ENCODE results near the gene TBX6. TPM values are rescaled to one million over a fixed set of nuclear protein-coding genes. Genes with fewer than 3 reads are reported as not detected.
"Not testable (repeated sequence)": the region's sequence is repeated elsewhere in the genome, so short reads cannot be mapped to it uniquely, and the experiment has no call there.

The TBX6 gene
- total and polyA plus RNA-seq, 2 donors: 0.52 to 2.6 TPM

DNA sequence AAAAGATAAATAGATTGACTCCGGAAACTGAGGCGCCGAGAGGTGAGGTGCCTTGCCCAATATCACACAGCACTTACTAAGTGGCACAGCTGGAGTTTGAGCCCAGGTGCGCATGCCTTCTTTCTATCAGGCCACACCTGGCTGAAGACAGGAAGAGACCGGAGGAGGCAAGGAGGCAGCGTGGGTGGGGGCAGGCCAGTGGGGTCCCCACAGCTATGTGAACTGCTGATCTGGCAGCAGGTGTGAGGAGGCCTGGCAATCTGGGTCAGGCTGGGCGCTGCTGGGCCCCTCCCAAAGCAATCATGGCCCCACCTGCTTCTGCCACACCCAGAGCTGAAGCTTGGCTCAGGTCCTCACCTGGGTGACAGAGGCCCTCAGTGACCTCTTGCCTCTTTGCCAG, 23.5 kb upstream of the TBX6 start:
- peak in 6 of 9 donors; percentile 56 to 89 (median 79) for DNase-seq (ENCODE audit: low read depth in 6 of 9, low spot score in 9 of 9)

DNA sequence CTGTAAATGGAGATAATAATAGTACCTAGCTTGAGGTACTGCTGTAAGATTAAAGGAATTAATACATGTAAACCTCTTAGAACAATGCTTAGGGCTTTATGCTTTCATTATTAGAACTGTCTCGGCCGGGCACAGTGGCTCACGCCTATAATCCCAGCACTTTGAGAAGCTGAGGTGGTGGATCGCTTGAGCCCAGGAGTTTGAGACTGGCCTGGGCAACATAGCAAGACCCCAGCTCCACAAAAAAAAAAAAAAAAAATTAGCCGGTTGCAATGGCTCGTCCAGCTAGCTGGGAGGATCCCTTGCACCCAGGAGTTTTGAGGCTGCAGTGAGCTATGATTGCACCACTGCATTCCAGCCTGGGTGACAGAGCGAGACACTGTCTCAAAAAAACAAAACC, 23.1 kb upstream of the TBX6 start:
- DNase-seq (ENCODE audit: low read depth in 6 of 9, low spot score in 9 of 9); H3K4me3 ChIP-seq (ENCODE audit: low read length in 2 of 2); H3K9me3 ChIP-seq (ENCODE audit: control insufficient read depth in 2 of 2, insufficient read depth in 1 of 2, low read length in 1 of 2); H3K27me3 ChIP-seq (ENCODE audit: control insufficient read depth in 2 of 2, insufficient read depth in 1 of 2, low read length in 1 of 2): not testable (repeated sequence)
- 93% methylated on average over 7 of the region's 7 CpGs for WGBS
- Histone ChIP-seq H3K27ac (ENCODE audit: low read depth in 1 of 2, low read length in 1 of 2) (peak overlapping the region in 1 of 2 donors; percentile 78), H3K36me3 (ENCODE audit: control insufficient read depth in 2 of 2, insufficient read depth in 2 of 2, low read length in 1 of 2) (peaks cover 48 to 61% of the 10 kb centered on the region in 2 donors), H3K4me1 (ENCODE audit: control insufficient read depth in 2 of 2, insufficient read depth in 2 of 2, low read length in 2 of 2) (peaks cover 11 to 26% of the 10 kb centered on the region in 2 donors)

More for the DNA sequence above, 23.5 kb upstream of the TBX6 start:
- H3K27me3 ChIP-seq (ENCODE audit: control insufficient read depth in 2 of 2, insufficient read depth in 1 of 2, low read length in 1 of 2): no peaks in the 10 kb centered on the region
- peaks cover 0 to 6% of the 10 kb centered on the region in 2 donors for H3K9me3 ChIP-seq (ENCODE audit: control insufficient read depth in 2 of 2, insufficient read depth in 1 of 2, low read length in 1 of 2)
- WGBS: 68% methylated on average over 7 of the region's 7 CpGs
- peaks cover 48 to 61% of the 10 kb centered on the region in 2 donors for H3K36me3 ChIP-seq (ENCODE audit: control insufficient read depth in 2 of 2, insufficient read depth in 2 of 2, low read length in 1 of 2)
- peak overlapping the region; percentile 36 to 78 for H3K27ac ChIP-seq (ENCODE audit: low read depth in 1 of 2, low read length in 1 of 2)
- peaks cover 13 to 30% of the 10 kb centered on the region in 2 donors for H3K4me1 ChIP-seq (ENCODE audit: control insufficient read depth in 2 of 2, insufficient read depth in 2 of 2, low read length in 2 of 2)
- no peak overlapping the region for H3K4me3 ChIP-seq (ENCODE audit: low read length in 2 of 2)

DNA sequence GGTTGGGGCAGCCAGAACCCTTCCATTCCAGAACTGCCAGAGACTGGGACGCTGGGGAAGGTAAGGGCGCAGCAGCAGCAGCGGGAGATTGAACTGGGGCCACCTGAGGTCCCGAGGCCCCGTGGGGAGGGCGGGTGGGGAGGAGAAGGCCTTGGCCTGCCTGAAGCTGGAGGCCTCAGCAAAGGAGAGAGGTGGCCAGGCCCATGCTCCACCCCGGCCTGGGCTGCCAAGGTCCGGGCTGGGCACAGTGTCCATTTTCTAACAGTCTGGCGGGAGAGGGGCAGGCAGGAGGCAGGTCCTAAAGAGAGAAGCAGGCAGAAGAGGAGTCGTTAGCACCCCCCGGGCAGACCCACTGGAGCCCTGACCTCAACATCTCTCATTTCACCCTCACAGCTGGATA, 22.7 kb upstream of the TBX6 start:
- Histone ChIP-seq H3K4me3 (ENCODE audit: low read length in 2 of 2) (no peak overlapping the region), H3K9me3 (ENCODE audit: control insufficient read depth in 2 of 2, insufficient read depth in 1 of 2, low read length in 1 of 2) (peaks cover 0 to 6% of the 10 kb centered on the region in 2 donors), H3K27me3 (ENCODE audit: control insufficient read depth in 2 of 2, insufficient read depth in 1 of 2, low read length in 1 of 2) (no peaks in the 10 kb centered on the region), H3K27ac (ENCODE audit: low read depth in 1 of 2, low read length in 1 of 2) (peak overlapping the region in 1 of 2 donors; percentile 78), H3K36me3 (ENCODE audit: control insufficient read depth in 2 of 2, insufficient read depth in 2 of 2, low read length in 1 of 2) (peaks cover 48 to 59% of the 10 kb centered on the region in 2 donors), H3K4me1 (ENCODE audit: control insufficient read depth in 2 of 2, insufficient read depth in 2 of 2, low read length in 2 of 2) (peaks cover 11 to 25% of the 10 kb centered on the region in 2 donors)
- no peak for DNase-seq (ENCODE audit: low read depth in 6 of 9, low spot score in 9 of 9)
- WGBS: 97% methylated on average over 11 of the region's 11 CpGs

DNA sequence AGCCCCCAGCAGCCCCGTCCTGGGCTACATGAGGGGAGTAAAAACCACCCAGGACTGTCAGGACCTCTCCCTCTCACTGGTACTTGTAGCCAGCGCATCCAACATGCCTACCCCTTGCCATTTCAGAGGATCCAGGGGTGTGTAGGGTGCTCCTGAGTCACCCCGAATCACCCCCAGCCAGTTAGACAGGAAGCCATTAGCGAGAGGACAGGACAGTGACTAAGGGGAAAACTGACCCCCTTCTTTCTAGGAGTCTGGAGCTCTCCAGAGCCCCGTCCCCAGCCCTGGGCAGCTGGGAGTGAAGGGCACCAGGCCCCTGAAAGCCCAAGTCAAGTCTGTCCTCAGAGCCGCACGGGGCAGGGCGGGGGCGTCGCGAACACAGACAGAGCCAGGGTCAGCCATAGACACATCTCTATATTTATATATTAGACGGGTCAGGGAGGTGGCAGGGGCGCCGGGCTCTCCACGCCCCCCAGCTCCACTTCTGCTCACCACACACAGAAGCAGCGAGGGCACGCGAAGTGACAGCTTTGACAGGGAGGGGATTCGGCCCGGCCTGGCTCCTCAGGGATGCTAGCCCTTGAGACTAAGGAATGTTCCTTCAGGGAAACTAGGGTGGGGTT, 22.1 kb upstream of the TBX6 start:
- H3K9me3 ChIP-seq (ENCODE audit: control insufficient read depth in 2 of 2, insufficient read depth in 1 of 2, low read length in 1 of 2): peaks cover 0 to 6% of the 10 kb centered on the region in 2 donors
- no peaks in the 10 kb centered on the region for H3K27me3 ChIP-seq (ENCODE audit: control insufficient read depth in 2 of 2, insufficient read depth in 1 of 2, low read length in 1 of 2)
- peaks cover 48 to 57% of the 10 kb centered on the region in 2 donors for H3K36me3 ChIP-seq (ENCODE audit: control insufficient read depth in 2 of 2, insufficient read depth in 2 of 2, low read length in 1 of 2)
- H3K4me3 ChIP-seq (ENCODE audit: low read length in 2 of 2): no peak overlapping the region
- H3K4me1 ChIP-seq (ENCODE audit: control insufficient read depth in 2 of 2, insufficient read depth in 2 of 2, low read length in 2 of 2): peaks cover 11 to 25% of the 10 kb centered on the region in 2 donors
- DNase-seq (ENCODE audit: low read depth in 6 of 9, low spot score in 9 of 9): no peak
- no peak overlapping the region for H3K27ac ChIP-seq (ENCODE audit: low read depth in 1 of 2, low read length in 1 of 2)
- WGBS: 98% methylated on average over 20 of the region's 20 CpGs

DNA sequence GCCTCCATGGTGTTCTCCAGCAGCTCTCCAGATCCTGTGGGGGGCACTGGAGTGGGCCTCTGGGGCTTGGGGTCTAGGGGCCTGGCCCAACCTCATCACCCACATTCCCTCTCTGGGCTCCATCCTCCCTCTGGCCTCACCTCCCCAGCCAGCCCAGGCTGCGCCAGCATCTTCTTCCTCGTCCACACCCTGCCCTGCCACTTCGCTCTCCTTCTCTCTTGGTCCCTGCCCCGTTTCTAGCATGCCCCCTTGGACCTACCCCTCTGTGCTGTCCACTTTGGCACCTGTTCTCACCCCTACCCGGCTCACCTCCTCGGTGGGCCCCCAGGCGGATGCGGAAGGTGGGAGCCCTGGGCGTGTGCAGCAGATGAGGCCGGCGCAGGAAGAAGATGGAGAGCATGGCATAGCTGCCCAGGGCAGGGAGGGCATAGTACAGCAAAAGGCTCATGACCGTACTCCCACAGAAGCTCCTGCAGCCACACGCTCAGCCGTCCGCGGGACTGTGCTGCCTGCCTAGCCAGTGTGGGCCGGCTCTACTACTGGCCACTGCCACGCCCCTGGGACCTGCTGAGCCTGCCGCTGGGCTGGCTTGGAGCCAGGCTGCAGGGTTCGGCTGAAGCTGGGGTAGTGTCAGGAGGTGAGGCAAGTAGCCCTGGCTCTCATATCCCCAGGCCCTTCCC, 21.4 kb upstream of the TBX6 start, which contains the start of gene GDPD3:
Gene GDPD3 (minus strand): TSS at position 507 of the 680 bp plus-strand sequence. CDS start 59 bp downstream, at position 448.
- Histone ChIP-seq H3K4me3 (ENCODE audit: low read length in 2 of 2) (no peak within 1 kb of the TSS), H3K36me3 (ENCODE audit: control insufficient read depth in 2 of 2, insufficient read depth in 2 of 2, low read length in 1 of 2) (peaks cover 47 to 56% of the 10 kb centered on the region in 2 donors)
- 98% methylated on average over 20 of the region's 20 CpGs for WGBS

DNA sequence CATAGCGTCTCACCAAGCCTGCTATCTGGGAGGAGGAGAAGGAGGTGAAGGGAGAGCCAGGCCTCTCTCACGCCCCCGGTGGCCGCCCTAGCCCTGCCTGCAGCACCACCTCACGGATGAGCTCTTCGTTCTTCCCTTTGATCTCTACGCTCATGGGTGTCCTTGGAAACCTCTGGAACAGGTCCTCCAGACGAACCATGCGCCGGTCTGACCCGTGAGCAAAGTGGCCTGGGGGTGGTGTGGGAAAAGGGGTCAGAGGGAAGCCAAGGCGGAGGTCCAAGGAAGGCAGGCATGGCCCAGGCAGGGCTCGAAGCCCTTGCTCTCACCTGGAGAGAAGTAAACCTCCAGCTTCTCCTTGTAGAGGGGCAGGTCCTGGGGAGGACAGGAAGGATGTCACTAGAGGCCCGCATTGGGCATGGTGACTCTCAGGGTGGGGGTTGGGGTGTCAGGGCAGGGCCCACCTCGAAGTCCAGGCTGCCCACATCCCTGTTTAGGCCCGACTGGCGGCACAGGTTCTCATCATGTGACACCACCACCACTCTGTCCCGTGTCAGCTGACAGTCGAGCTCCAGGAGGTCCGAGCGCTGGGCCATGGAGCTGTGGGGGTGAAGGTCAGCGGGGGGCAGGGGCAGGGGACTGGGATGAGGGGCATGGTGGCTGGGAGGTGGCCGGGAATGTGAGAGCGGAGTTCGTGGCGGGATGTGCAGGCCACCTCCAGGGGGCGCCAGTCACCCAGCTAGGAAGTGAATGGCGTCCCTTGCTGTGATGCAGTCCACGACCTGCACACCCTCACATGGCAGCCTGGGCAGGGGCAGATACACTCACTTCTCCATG, 20.7 kb upstream of the TBX6 start:
- no peak overlapping the region for H3K4me3 ChIP-seq (ENCODE audit: low read length in 2 of 2)
- peaks cover 11 to 25% of the 10 kb centered on the region in 2 donors for H3K4me1 ChIP-seq (ENCODE audit: control insufficient read depth in 2 of 2, insufficient read depth in 2 of 2, low read length in 2 of 2)
- no peak for DNase-seq (ENCODE audit: low read depth in 6 of 9, low spot score in 9 of 9)

More for the DNA sequence above, 21.4 kb upstream of the TBX6 start, which contains the start of gene GDPD3:
- Histone ChIP-seq H3K27me3 (ENCODE audit: control insufficient read depth in 2 of 2, insufficient read depth in 1 of 2, low read length in 1 of 2) (no peaks in the 10 kb centered on the region), H3K4me1 (ENCODE audit: control insufficient read depth in 2 of 2, insufficient read depth in 2 of 2, low read length in 2 of 2) (peaks cover 11 to 25% of the 10 kb centered on the region in 2 donors), H3K27ac (ENCODE audit: low read depth in 1 of 2, low read length in 1 of 2) (no peak within 1 kb of the TSS), H3K9me3 (ENCODE audit: control insufficient read depth in 2 of 2, insufficient read depth in 1 of 2, low read length in 1 of 2) (peaks cover 0 to 6% of the 10 kb centered on the region in 2 donors)
- no peak for DNase-seq (ENCODE audit: low read depth in 6 of 9, low spot score in 9 of 9)

DNA sequence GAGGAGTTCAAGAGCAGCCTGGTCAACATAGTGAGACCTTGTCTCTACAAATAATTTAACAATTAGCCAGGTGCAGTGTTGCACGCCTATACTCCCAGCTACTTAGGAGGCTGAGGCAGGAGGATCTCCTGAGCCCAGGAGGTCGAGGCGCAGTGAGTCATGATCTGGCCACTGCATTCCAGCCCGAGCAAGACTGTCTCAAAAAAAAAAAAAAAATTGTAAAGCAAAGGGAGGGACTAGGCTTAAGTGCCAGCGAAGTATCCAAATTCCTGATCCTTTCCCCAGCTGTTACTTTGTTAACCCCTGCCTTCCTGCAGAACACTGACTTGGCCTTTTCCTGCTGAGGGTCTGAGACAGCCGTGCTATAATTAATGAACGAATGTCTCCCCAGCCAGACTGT, 18.9 kb upstream of the TBX6 start:
- H3K4me1 ChIP-seq (ENCODE audit: control insufficient read depth in 2 of 2, insufficient read depth in 2 of 2, low read length in 2 of 2): peaks cover 11 to 25% of the 10 kb centered on the region in 2 donors
- H3K4me3 ChIP-seq (ENCODE audit: low read length in 2 of 2): no peak overlapping the region
- WGBS: 96% methylated on average over 7 of the region's 7 CpGs
- no peak for DNase-seq (ENCODE audit: low read depth in 6 of 9, low spot score in 9 of 9)
- peaks cover 35 to 38% of the 10 kb centered on the region in 2 donors for H3K36me3 ChIP-seq (ENCODE audit: control insufficient read depth in 2 of 2, insufficient read depth in 2 of 2, low read length in 1 of 2)
- H3K9me3 ChIP-seq (ENCODE audit: control insufficient read depth in 2 of 2, insufficient read depth in 1 of 2, low read length in 1 of 2): peaks cover 0 to 6% of the 10 kb centered on the region in 2 donors
- H3K27ac ChIP-seq (ENCODE audit: low read depth in 1 of 2, low read length in 1 of 2): no peak overlapping the region
- H3K27me3 ChIP-seq (ENCODE audit: control insufficient read depth in 2 of 2, insufficient read depth in 1 of 2, low read length in 1 of 2): no peaks in the 10 kb centered on the region

More for the DNA sequence above, 20.7 kb upstream of the TBX6 start:
- Histone ChIP-seq H3K27ac (ENCODE audit: low read depth in 1 of 2, low read length in 1 of 2) (no peak overlapping the region), H3K36me3 (ENCODE audit: control insufficient read depth in 2 of 2, insufficient read depth in 2 of 2, low read length in 1 of 2) (peaks cover 45 to 52% of the 10 kb centered on the region in 2 donors), H3K27me3 (ENCODE audit: control insufficient read depth in 2 of 2, insufficient read depth in 1 of 2, low read length in 1 of 2) (no peaks in the 10 kb centered on the region), H3K9me3 (ENCODE audit: control insufficient read depth in 2 of 2, insufficient read depth in 1 of 2, low read length in 1 of 2) (peaks cover 0 to 6% of the 10 kb centered on the region in 2 donors)
- 95% methylated on average over 29 of the region's 29 CpGs for WGBS

DNA sequence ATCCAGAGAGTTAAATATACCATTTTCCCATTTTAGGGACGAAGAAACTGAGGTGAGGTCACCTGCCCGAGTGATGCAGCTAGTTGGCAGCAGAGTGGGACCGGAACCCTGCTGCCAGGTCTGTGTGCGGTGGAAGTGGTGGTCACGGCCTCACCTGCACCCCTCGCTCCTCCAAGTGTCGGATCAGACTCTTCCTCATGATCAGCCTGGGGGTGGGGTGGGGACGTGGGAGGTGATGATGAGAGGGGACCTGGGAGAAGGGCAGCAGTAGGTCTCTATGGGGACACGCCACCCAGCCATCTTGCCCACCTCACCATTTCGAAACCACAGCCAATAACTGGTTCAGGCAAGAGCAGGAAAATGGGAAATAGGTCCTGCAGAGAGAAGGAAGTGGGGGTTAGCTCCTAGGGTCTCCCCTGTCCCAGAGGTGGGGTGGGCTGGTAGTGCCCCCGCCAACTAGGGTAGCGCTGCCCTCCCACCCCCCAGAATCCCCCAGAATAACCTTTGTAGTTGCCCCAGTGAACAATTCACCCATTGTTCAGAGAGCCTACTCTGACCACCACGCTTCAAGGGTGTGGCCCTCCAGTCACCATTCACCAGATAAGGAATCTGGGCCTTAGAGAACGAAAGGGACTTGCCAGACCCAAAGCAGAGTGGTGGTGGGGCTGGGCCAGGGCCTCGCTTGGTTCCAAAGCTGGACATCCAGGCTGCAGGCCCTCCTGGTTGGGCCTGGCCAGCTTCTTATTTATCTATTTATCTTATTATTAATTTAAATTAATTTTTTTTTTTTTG, 16.5 kb upstream of the TBX6 start:
- Histone ChIP-seq H3K27ac (ENCODE audit: low read depth in 1 of 2, low read length in 1 of 2) (no peak overlapping the region), H3K9me3 (ENCODE audit: control insufficient read depth in 2 of 2, insufficient read depth in 1 of 2, low read length in 1 of 2) (no peaks in the 10 kb centered on the region), H3K4me3 (ENCODE audit: low read length in 2 of 2) (no peak overlapping the region), H3K27me3 (ENCODE audit: control insufficient read depth in 2 of 2, insufficient read depth in 1 of 2, low read length in 1 of 2) (no peaks in the 10 kb centered on the region), H3K36me3 (ENCODE audit: control insufficient read depth in 2 of 2, insufficient read depth in 2 of 2, low read length in 1 of 2) (peaks cover 36 to 43% of the 10 kb centered on the region in 2 donors), H3K4me1 (ENCODE audit: control insufficient read depth in 2 of 2, insufficient read depth in 2 of 2, low read length in 2 of 2) (peaks cover 0 to 3% of the 10 kb centered on the region in 2 donors)
- DNase-seq (ENCODE audit: low read depth in 6 of 9, low spot score in 9 of 9): no peak
- 91% methylated on average over 15 of the region's 15 CpGs for WGBS

All from thymus (tissue), 11 donors.